Psoas muscle (tissue), 8 donors: ENCODE results near the gene TROAP. TPM values are rescaled to one million over a fixed set of nuclear protein-coding genes. Genes with fewer than 3 reads are reported as not detected.

Source experiments
- ATAC-seq, 4 donors: fragments of 200-7000 bp; cut with Tn5 transposase; one replicate each; pipeline ENCODE4 v1.9.1; 2020; ENCODE audit warnings: moderate library complexity in 3 of 4, mild to moderate bottlenecking in 2 of 4
- DNase-seq, 2 donors: peaks; one replicate each; pipeline ENCODE4 v3.0.0-alpha.2; 2020
- H3K27ac ChIP-seq: fragments of 200-600 bp; one replicate; pipeline ENCODE4 v1.8.0; 2022
- H3K27me3 ChIP-seq, 3 donors: fragments of 200-600 bp in 1 of 3; one replicate each; pipeline versions ENCODE4 v1.6.1 to v1.8.0; 2013 to 2022; ENCODE audit warnings: low read length in 2 of 3, mild to moderate bottlenecking in 2 of 3, moderate library complexity in 1 of 3; ENCODE audit not compliant: insufficient read depth in 3 of 3
- H3K36me3 ChIP-seq, 2 donors: fragments of 200-600 bp in 1 of 2; one replicate each; pipeline versions ENCODE4 v1.6.1 to v1.8.0; 2013 to 2022; ENCODE audit warnings: low read depth in 1 of 2, mild to moderate bottlenecking in 1 of 2, moderate library complexity in 1 of 2; ENCODE audit not compliant: insufficient read depth in 1 of 2
- H3K4me1 ChIP-seq: fragments of 200-600 bp; one replicate; pipeline ENCODE4 v1.8.0; 2022
- H3K4me3 ChIP-seq: fragments of 200-600 bp; one replicate; pipeline ENCODE4 v1.8.0; 2022; ENCODE audit warnings: mild to moderate bottlenecking
- H3K9me3 ChIP-seq: fragments of 200-600 bp; one replicate; pipeline ENCODE4 v1.8.0; 2022
- WGBS, 3 donors: extraction: QIAGEN DNeasy Blood & Tissue Kit; methylation state at CpG; one replicate each; pipeline versions ENCODE4 v1.1.6 to v1.1.7; 2013; 5-methylcytosine and 5-hydroxymethylcytosine counted together
- intact Hi-C, 2 donors: fragments of 100-400 bp; cut with DNase I; formaldehyde crosslinking; loops; one replicate each; pipeline versions ENCODE4 v1.11.0 to v1.14.2; 2022
- polyA plus RNA-seq, 3 donors: library from polyadenylated mRNA; stranded (reverse); fragments of 200-250 nt; gene quantifications; one replicate each; pipeline ENCODE4 v1.2.3, GENCODE V29; 2013
- total RNA-seq, 4 donors: library from RNA; stranded (reverse); fragmentation: NEBNext Ultra II Directional in 2 of 4; extraction: Animal tissue kit (Norgen Biotek cat#: 25700) in 2 of 4; gene quantifications; one replicate each; pipeline versions ENCODE4 v1.2.1 to v1.2.4, GENCODE V29; 2021 to 2023
- TF ChIP-seq, protein P1 (sequence below): fragments of 200-600 bp; IDR thresholded peaks from one replicate; pipeline ENCODE4 v1.8.0; 2022; ENCODE audit warnings: antibody characterized with exemption
- donor health status: healthy with polysubstance abuse.
- donor health status: DM: no; HTN: no; CAD: no; lungs with moderate emphysema.
- donor health status: Bipolar disorder and iron deficiency.
- donor health status: healthy.
- donor health status: DM: yes; HTN: yes; CAD: no.
- donor health status: DM: no; HTN: no; CAD: no.
- donor health status: DM: no; HTN: no; CAD: no.
- donor health status: DM: yes; HTN: yes; CAD: no.

Gene TROAP
- total and polyA plus RNA-seq, 7 donors = 0.07 to 0.48 (median 0.36) TPM; not detected in 2

DNA sequence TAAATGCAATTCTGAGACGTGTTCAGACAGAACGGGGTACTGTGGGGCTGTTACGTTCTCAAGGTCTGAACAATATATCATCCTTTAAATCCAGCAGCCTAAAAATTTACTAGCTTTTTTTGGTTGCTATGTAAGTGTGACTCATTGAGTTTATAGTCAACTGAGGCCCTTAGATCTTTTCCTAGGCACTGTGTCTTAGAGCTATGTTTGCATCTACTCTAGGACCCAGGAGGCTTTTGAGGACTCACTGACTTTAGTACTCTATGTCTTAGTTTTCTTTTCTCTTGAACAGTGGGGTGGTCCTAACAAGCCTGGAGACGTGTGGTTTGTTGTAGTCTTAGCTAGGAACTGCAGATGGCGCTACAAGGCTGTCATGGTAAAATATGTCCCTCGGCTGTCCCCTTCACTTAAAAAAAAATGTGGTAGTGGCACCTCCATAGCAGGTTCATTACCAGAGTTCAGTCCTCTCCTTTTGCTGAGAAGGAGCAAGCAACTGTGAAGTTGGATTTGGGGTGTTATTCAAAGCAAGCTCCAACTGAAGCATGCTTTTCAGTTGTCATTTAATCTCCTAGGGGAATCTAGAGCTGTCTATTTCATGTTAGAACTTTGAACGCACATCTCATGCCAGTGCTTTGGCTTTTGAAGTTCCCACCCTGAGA is 35.6 kb downstream of the TROAP start:
- 14 to 18% (median 15%) methylated on average over 7 of the region's 7 CpGs for WGBS, 3 donors
- Histone ChIP-seq H3K4me1 (peaks cover 4% of the 10 kb centered on the region), H3K4me3 (no peak overlapping the region), H3K27me3 (peaks cover 0 to 4% (median 0%) of the 10 kb centered on the region in 3 donors), H3K9me3 (no peaks in the 10 kb centered on the region), H3K36me3 (no peaks in the 10 kb centered on the region), H3K27ac (no peak overlapping the region)
- TF ChIP-seq, protein P1, sequence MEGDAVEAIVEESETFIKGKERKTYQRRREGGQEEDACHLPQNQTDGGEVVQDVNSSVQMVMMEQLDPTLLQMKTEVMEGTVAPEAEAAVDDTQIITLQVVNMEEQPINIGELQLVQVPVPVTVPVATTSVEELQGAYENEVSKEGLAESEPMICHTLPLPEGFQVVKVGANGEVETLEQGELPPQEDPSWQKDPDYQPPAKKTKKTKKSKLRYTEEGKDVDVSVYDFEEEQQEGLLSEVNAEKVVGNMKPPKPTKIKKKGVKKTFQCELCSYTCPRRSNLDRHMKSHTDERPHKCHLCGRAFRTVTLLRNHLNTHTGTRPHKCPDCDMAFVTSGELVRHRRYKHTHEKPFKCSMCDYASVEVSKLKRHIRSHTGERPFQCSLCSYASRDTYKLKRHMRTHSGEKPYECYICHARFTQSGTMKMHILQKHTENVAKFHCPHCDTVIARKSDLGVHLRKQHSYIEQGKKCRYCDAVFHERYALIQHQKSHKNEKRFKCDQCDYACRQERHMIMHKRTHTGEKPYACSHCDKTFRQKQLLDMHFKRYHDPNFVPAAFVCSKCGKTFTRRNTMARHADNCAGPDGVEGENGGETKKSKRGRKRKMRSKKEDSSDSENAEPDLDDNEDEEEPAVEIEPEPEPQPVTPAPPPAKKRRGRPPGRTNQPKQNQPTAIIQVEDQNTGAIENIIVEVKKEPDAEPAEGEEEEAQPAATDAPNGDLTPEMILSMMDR = peak; percentile 79
- ATAC-seq = peak; percentile 74 to 98 (median 90)
- DNase-seq = no peak
- intact Hi-C loops = loop anchor here (1.0 to 5.0 kb wide), 3 partner anchors 156 to 224 kb away; no protein-coding TSS in a partner anchor

DNA sequence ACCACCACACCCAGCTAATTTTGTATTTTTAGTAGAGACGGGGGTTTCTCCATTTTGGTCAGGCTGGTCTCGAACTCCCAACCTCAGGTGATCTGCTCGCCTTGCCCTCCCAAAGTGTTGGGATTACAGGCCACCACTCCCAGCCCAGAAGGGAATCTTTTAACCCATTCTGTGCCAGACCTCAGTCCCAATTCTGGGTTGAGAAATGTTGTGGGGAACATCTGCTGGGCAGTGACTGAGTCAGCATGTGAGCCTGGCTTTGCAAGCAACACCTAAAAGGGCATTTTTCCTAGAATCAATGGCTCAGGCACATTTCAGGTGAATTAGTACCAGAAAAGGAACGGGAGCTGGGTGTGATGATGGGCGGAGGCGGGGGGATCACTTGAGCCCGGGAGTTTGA is 36.6 kb downstream of the TROAP start:
- whole genome bisulfite sequencing, 3 donors = 78 to 79% (median 78%) methylated on average over 7 of the region's 7 CpGs
- Histone ChIP-seq H3K27me3 (no peaks in the 10 kb centered on the region), H3K4me3 (no peak overlapping the region), H3K27ac (no peak overlapping the region), H3K36me3 (no peaks in the 10 kb centered on the region), H3K9me3 (no peaks in the 10 kb centered on the region), H3K4me1 (peaks cover 4% of the 10 kb centered on the region)
- intact Hi-C loops = loop anchor here (2.0 to 5.0 kb wide), 2 partner anchors 155 to 223 kb away; no protein-coding TSS in a partner anchor
- DNase-seq (no peak), ATAC-seq (no peak)
- TF ChIP-seq, protein P1 = no peak

DNA sequence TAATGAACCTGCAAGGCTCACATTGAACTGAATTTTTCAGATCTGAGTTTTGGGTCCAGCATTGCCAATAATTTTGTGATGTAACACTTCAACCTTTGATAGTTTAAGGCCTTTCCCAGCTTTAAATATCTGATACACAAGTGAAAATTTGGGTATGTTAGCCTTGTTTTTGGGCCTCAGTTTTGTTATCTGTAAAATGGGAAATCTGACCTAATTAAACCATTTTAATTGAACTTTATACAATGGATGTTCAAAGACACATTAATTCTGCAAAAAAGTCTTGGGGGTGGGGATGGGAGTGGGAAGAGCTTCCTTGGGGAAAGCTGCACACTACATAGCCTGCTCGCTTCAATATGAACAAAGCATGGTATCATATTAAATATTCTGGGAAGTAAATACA is 39.0 kb downstream of the TROAP start:
- ATAC-seq (no peak), DNase-seq (no peak)
- H3K36me3 ChIP-seq = no peaks in the 10 kb centered on the region
- no peaks in the 10 kb centered on the region for H3K27me3 ChIP-seq
- peaks cover 7% of the 10 kb centered on the region for H3K4me1 ChIP-seq
- 99 to 100% (median 100%) methylated on average over 1 of the region's 1 CpG for WGBS, 3 donors
- intact Hi-C loops = no loop called here
- no peaks in the 10 kb centered on the region for H3K9me3 ChIP-seq
- TF ChIP-seq, protein P1 = no peak
- no peak overlapping the region for H3K4me3 ChIP-seq
- H3K27ac ChIP-seq = no peak overlapping the region

DNA sequence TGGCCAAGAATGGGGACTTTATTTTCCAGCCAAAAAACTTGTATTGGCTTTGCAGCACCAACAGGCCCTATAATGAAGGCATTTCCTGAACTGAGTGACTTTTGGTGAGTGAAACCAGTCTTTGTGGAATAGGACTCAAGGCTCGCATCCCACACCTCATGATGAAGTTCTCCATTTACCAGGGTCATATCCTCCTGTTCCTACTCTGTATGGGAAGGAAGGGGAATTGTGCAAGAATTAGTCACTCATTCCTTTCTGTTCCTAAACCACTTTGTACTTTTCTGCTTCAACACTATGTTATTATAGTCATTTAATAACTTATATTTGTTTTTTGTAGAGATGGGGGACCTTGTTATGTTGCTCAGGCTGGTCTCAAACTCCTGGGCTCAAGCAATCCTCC is 41.9 kb downstream of the TROAP start:
- Histone ChIP-seq H3K36me3 (no peaks in the 10 kb centered on the region), H3K9me3 (no peaks in the 10 kb centered on the region), H3K4me1 (peaks cover 21% of the 10 kb centered on the region), H3K4me3 (no peak overlapping the region), H3K27me3 (no peaks in the 10 kb centered on the region), H3K27ac (no peak overlapping the region)
- intact Hi-C loops = loop anchor here in 1 of 2 donors (1.0 kb wide), 1 partner anchor 201 kb away; no protein-coding TSS in a partner anchor
- ATAC-seq (no peak), DNase-seq (no peak)
- WGBS, 3 donors = 80 to 100% (median 90%) methylated on average over 1 of the region's 1 CpG
- TF ChIP-seq, protein P1 = no peak
